ENCODE results near the gene SYNE3. TPM values are rescaled to one million over a fixed set of nuclear protein-coding genes. Genes with fewer than 3 reads are reported as not detected.

The SYNE3 gene
- total RNA-seq, 5 donors from 2014 or later (not counting 1 experiment from before 2014, with no cell fraction given), result 55.6 to 92.3 (median 77.8) TPM

DNA sequence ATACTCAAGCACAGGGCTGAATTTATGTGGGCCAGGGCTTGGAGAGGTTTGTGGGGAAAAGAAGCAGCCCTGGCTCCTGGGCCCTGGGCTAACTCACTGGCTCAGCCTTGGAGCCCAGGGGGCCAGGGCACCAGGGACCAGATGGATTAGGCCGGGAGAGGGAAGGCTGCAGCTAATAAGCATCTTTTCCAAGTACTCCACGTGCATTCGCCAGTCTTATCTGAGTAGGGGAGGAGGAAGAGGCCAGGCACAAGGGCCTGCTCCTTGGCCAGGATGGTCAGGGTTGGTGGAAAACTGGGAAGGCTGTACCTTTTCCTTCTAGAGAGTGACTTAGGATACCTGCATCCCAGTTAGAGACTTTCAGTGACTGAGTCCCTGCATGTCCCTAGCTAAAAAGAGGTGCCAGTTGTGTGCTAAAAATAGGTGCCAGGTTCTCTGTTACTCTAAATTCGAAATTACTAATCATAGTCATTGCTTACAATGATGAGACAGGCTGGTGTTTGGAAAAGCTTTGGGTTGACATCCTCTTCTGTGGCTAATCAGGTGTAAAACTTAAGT is 19.7 kb upstream of the SYNE3 start:
- CTCF ChIA-PET, result interaction anchor here (0.5 to 0.6 kb wide), 3 partner anchors 20 to 109 kb away, joined by 3 to 6 read pairs (median 3); partner anchors contain the start of gene SYNE3 (in 1 of the 2)
- H3K27ac Mint-ChIP-seq, result peak overlapping the region in 1 of 2 donors; percentile 79
- peak overlapping the region; percentile 61 to 92 for H3K4me3 ChIP-seq (ENCODE audit: control insufficient read depth in 1 of 2, extremely low read depth in 1 of 2, low read length in 1 of 2)
- peaks cover 29 to 32% of the 10 kb centered on the region in 2 experiments for H3K4me1 ChIP-seq (ENCODE audit: control insufficient read depth in 1 of 2, extremely low read depth in 1 of 2, insufficient read depth in 2 of 2, low read length in 2 of 2)
- H3K4me3 Mint-ChIP-seq, result peak overlapping the region; percentile 92 to 95 (median 95)
- no peak overlapping the region for H3K27ac ChIP-seq (ENCODE audit: low read length)
- 56% methylated on average over 3 of the region's 4 CpGs for WGBS (ENCODE audit: insufficient coverage)
- no peaks in the 10 kb centered on the region for H3K27me3 Mint-ChIP-seq
- POLR2A ChIA-PET, result interaction anchor here in 1 of 2 donors (0.6 kb wide), 1 partner anchor 73 kb away, joined by 3 read pairs; no protein-coding TSS in a partner anchor
- no peaks in the 10 kb centered on the region for H3K9me3 ChIP-seq
- peaks cover 7% of the 10 kb centered on the region for H3K36me3 Mint-ChIP-seq
- peaks cover 74 to 79% (median 78%) of the 10 kb centered on the region in 3 donors for H3K4me1 Mint-ChIP-seq
- H3K9me3 Mint-ChIP-seq, result no peaks in the 10 kb centered on the region
- peaks cover 0 to 2% of the 10 kb centered on the region in 2 donors for H3K36me3 ChIP-seq (ENCODE audit: control insufficient read depth in 2 of 2, extremely low read depth in 1 of 2, insufficient read depth in 1 of 2, low read length in 1 of 2)
- no peaks in the 10 kb centered on the region for H3K27me3 ChIP-seq (replicated peaks in 1 of 2; ENCODE audit: control insufficient read depth in 2 of 2, extremely low read depth in 1 of 2, insufficient read depth in 2 of 2, low read length in 1 of 2)
- ATAC-seq (replicated peaks in 1 of 4) (no peak), DNase-seq (no peak)

DNA sequence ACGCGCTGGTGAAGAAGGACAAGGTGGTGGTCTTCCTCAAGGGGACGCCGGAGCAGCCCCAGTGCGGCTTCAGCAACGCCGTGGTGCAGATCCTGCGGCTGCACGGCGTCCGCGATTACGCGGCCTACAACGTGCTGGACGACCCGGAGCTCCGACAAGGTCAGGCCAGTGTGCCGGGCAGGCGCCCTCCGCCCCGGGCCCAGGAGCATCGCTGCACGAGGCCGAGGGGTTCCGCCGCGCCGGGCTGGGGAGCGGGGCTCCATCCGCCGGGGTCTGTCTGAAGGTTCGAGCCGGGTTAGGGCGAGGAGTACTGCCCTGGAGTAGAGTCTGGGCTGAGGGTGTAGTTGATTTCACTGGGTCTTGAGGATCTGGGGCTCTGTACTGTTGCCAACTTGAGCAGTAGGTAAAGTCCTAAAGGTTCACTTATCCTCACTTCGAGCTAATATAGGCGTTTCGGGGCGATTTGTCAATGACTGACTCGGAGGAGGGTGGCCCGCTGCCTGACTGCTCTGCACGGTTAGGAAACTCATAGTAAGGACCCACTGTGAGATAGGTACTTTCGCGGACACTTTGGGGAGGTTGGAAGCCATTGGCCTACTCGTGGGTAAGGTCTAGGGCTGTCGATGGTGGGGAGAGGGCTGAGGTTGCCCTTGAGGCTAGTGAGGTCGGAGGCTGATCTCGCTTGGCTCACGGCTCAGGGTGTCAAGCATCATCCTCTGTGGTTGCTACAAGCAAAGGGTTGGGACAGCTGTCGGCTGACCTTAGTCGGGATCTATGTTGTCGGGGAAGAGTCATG is 19.0 kb upstream of the SYNE3 start:
- ChIA-PET CTCF (interaction anchor here (0.6 to 1.1 kb wide), 2 partner anchors 17 to 19 kb away, joined by 3 to 6 read pairs; partner anchors contain the start of gene SYNE3 (in 1 of the 2)), POLR2A (no interaction called here)
- Mint-ChIP-seq H3K36me3 (peaks cover 7% of the 10 kb centered on the region), H3K27ac (peak overlapping the region; percentile 79 to 89), H3K4me3 (peak overlapping the region; percentile 92 to 95 (median 95)), H3K27me3 (no peaks in the 10 kb centered on the region), H3K9me3 (no peaks in the 10 kb centered on the region), H3K4me1 (peaks cover 74 to 78% (median 78%) of the 10 kb centered on the region in 3 donors)
- DNase-seq, result peak in 1 of 35 experiments; percentile 23
- Histone ChIP-seq H3K27me3 (replicated peaks in 1 of 2; ENCODE audit: control insufficient read depth in 2 of 2, extremely low read depth in 1 of 2, insufficient read depth in 2 of 2, low read length in 1 of 2) (no peaks in the 10 kb centered on the region), H3K27ac (ENCODE audit: low read length) (no peak overlapping the region), H3K36me3 (ENCODE audit: control insufficient read depth in 2 of 2, extremely low read depth in 1 of 2, insufficient read depth in 1 of 2, low read length in 1 of 2) (peaks cover 0 to 8% of the 10 kb centered on the region in 2 donors), H3K4me1 (ENCODE audit: control insufficient read depth in 1 of 2, extremely low read depth in 1 of 2, insufficient read depth in 2 of 2, low read length in 2 of 2) (peaks cover 29 to 32% of the 10 kb centered on the region in 2 experiments), H3K4me3 (ENCODE audit: control insufficient read depth in 1 of 2, extremely low read depth in 1 of 2, low read length in 1 of 2) (peak overlapping the region; percentile 61 to 92), H3K9me3 (no peaks in the 10 kb centered on the region)
- ATAC-seq (replicated peaks in 1 of 4), result no peak
- WGBS (ENCODE audit: insufficient coverage), result 2% methylated on average over 52 of the region's 52 CpGs

DNA sequence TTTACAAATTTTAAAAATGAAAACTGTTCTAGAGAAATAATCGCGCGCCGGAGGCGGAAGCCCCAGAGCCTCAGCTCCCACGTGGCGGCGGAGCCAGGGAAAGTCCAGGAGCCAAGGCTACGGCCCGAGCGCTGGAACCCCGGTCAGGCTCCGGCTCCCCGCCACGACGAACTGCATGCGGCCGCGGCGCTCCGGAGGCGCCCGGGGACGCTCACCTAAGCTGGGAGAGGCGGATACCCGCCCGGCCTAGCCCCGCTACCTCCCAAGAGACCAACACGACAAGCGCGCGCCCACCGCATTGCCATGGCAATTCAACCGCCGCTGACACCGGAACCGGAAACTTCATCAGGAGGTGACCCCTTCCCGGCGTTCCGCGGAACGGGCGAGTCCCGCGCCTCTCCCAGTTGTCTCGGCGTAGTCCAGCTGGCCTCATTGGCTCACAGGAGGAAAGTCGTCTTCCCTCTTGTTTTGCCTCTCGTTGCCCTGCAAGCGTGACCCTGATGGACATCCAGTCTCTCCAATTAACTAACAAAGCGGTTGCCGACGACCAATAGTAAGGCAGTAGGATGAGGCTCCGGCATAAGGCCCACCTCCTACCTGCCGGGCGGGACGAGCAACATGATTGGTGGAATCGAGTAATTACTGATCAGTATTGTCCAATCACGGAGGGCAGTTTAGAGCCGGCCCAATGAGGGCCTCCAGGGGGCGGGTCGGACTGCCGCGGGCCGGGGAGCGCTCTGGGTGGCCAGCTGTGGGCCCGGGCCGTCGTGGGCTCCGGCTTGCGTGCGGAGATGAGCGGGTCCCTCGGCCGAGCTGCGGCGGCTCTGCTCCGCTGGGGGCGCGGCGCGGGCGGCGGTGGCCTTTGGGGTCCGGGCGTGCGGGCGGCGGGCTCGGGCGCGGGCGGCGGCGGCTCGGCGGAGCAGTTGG is 18.1 kb upstream of the SYNE3 start, which contains the start of gene GLRX5:
GLRX5 (plus strand) TSS at position 752 of the 927 bp plus-strand sequence; CDS start at position 792, 40 bp downstream.
- Mint-ChIP-seq H3K27me3 (no peaks in the 10 kb centered on the region), H3K4me3 (peak within 1 kb of the TSS; percentile 92 to 95 (median 95)), H3K4me1 (peaks cover 73 to 76% (median 75%) of the 10 kb centered on the region in 3 donors), H3K27ac (peak within 1 kb of the TSS; percentile 95), H3K9me3 (no peaks in the 10 kb centered on the region), H3K36me3 (peaks cover 12% of the 10 kb centered on the region)
- ATAC-seq (replicated peaks in 1 of 4) (peak; percentile 88 to 91 (median 89)), DNase-seq (peak; percentile 94 to 99 (median 97))
- H3K4me3 ChIP-seq (ENCODE audit: control insufficient read depth in 1 of 2, extremely low read depth in 1 of 2, low read length in 1 of 2), result peak within 1 kb of the TSS; percentile 77 to 92
- peaks cover 0 to 9% of the 10 kb centered on the region in 2 donors for H3K36me3 ChIP-seq (ENCODE audit: control insufficient read depth in 2 of 2, extremely low read depth in 1 of 2, insufficient read depth in 1 of 2, low read length in 1 of 2)
- under 1% methylated on average over 94 of the region's 97 CpGs for WGBS (ENCODE audit: insufficient coverage)
- H3K27ac ChIP-seq (ENCODE audit: low read length), result peak within 1 kb of the TSS; percentile 80
- CTCF ChIA-PET, result interaction anchor here in 1 of 2 donors (0.7 to 3.0 kb wide), 4 partner anchors 10 to 92 kb away, joined by 3 to 13 read pairs (median 5); no protein-coding TSS in a partner anchor
- peaks cover 29 to 32% of the 10 kb centered on the region in 2 experiments for H3K4me1 ChIP-seq (ENCODE audit: control insufficient read depth in 1 of 2, extremely low read depth in 1 of 2, insufficient read depth in 2 of 2, low read length in 2 of 2)
- no peaks in the 10 kb centered on the region for H3K27me3 ChIP-seq (replicated peaks in 1 of 2; ENCODE audit: control insufficient read depth in 2 of 2, extremely low read depth in 1 of 2, insufficient read depth in 2 of 2, low read length in 1 of 2)
- POLR2A ChIA-PET, result interaction anchor here (1.0 to 1.2 kb wide), 2 partner anchors 11 to 18 kb away, joined by 3 read pairs; partner anchors contain the start of gene SYNE3 (in 1 of the 2)
- H3K9me3 ChIP-seq, result no peaks in the 10 kb centered on the region

DNA sequence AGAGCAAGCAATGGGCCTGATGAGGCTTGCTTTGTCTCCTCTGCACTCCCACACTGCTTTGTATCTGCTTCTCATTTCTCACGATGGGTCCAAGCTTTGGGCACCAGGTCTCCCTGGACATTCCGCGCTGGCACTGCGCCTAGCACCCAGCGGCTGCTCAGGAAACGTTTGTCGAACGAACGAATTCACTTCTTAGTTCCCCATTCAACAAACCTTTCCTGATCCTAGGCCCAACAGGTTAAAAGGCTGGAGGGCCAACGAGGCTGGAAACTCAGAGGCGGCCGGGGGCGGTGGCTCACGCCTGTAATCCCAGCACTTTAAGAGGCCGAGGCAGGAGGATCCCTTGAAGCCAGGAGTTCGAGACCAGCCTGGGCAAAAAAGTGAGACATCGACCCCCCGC is 17.4 kb upstream of the SYNE3 start:
- CTCF ChIA-PET, result interaction anchor here (0.7 to 3.0 kb wide), 5 partner anchors 9 to 94 kb away, joined by 3 to 13 read pairs (median 4); no protein-coding TSS in a partner anchor
- H3K27ac Mint-ChIP-seq, result peak overlapping the region; percentile 86 to 95
- Histone ChIP-seq H3K4me3 (ENCODE audit: control insufficient read depth in 1 of 2, extremely low read depth in 1 of 2, low read length in 1 of 2) (peak overlapping the region; percentile 77 to 92), H3K4me1 (ENCODE audit: control insufficient read depth in 1 of 2, extremely low read depth in 1 of 2, insufficient read depth in 2 of 2, low read length in 2 of 2) (peaks cover 29 to 32% of the 10 kb centered on the region in 2 experiments), H3K27ac (ENCODE audit: low read length) (peak overlapping the region; percentile 80), H3K36me3 (ENCODE audit: control insufficient read depth in 2 of 2, extremely low read depth in 1 of 2, insufficient read depth in 1 of 2, low read length in 1 of 2) (peaks cover 0 to 13% of the 10 kb centered on the region in 2 donors), H3K9me3 (no peaks in the 10 kb centered on the region), H3K27me3 (replicated peaks in 1 of 2; ENCODE audit: control insufficient read depth in 2 of 2, extremely low read depth in 1 of 2, insufficient read depth in 2 of 2, low read length in 1 of 2) (no peaks in the 10 kb centered on the region)
- H3K27me3 Mint-ChIP-seq, result no peaks in the 10 kb centered on the region
- peak overlapping the region; percentile 92 to 95 (median 95) for H3K4me3 Mint-ChIP-seq
- DNase-seq, result peak in 1 of 35 experiments; percentile 29
- peaks cover 67 to 71% (median 70%) of the 10 kb centered on the region in 3 donors for H3K4me1 Mint-ChIP-seq
- POLR2A ChIA-PET, result interaction anchor here (1.0 to 1.2 kb wide), 2 partner anchors 10 to 17 kb away, joined by 3 read pairs; partner anchors contain the start of gene SYNE3 (in 1 of the 2)
- no peak for ATAC-seq (replicated peaks in 1 of 4)
- no peaks in the 10 kb centered on the region for H3K9me3 Mint-ChIP-seq
- under 1% methylated on average over 16 of the region's 18 CpGs for WGBS (ENCODE audit: insufficient coverage)
- H3K36me3 Mint-ChIP-seq, result peaks cover 12% of the 10 kb centered on the region

DNA sequence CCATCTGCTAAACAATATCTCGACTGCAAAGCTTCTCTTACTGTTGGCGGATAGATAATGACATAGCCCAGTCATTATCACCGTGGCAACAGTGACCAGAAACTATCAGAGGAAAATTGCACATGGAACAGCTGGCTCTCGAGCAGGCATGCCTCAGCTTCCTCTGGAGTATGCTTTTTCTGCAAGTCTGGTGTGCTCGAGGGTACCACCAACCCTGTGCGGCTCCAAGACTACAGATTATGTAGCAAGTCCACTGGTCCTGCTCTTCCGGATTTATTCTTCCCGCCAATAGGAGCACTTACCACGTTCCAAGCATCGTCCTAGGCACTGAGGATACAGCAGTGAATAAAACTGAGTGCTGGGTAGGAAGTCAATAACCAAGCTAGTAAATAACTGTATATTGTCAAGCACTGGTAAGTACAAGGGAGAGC is 17.0 kb upstream of the SYNE3 start:
- ChIA-PET CTCF (interaction anchor here (0.9 to 3.0 kb wide), 4 partner anchors 9 to 94 kb away, joined by 3 to 13 read pairs (median 4); no protein-coding TSS in a partner anchor), POLR2A (interaction anchor here in 1 of 2 donors (1.2 kb wide), 1 partner anchor 10 kb away, joined by 3 read pairs; no protein-coding TSS in a partner anchor)
- WGBS (ENCODE audit: insufficient coverage), result 0% methylated on average over 5 of the region's 10 CpGs
- Mint-ChIP-seq H3K4me3 (peak overlapping the region; percentile 92 to 95 (median 95)), H3K9me3 (no peaks in the 10 kb centered on the region), H3K36me3 (peaks cover 12% of the 10 kb centered on the region), H3K27me3 (no peaks in the 10 kb centered on the region), H3K4me1 (peaks cover 63 to 68% (median 68%) of the 10 kb centered on the region in 3 donors), H3K27ac (peak overlapping the region; percentile 86 to 95)
- DNase-seq, result no peak
- no peaks in the 10 kb centered on the region for H3K9me3 ChIP-seq
- no peak for ATAC-seq (replicated peaks in 1 of 4)
- peaks cover 0 to 13% of the 10 kb centered on the region in 2 donors for H3K36me3 ChIP-seq (ENCODE audit: control insufficient read depth in 2 of 2, extremely low read depth in 1 of 2, insufficient read depth in 1 of 2, low read length in 1 of 2)
- peak overlapping the region; percentile 80 for H3K27ac ChIP-seq (ENCODE audit: low read length)
- peak overlapping the region; percentile 77 to 92 for H3K4me3 ChIP-seq (ENCODE audit: control insufficient read depth in 1 of 2, extremely low read depth in 1 of 2, low read length in 1 of 2)
- peaks cover 29 to 32% of the 10 kb centered on the region in 2 experiments for H3K4me1 ChIP-seq (ENCODE audit: control insufficient read depth in 1 of 2, extremely low read depth in 1 of 2, insufficient read depth in 2 of 2, low read length in 2 of 2)
- H3K27me3 ChIP-seq (replicated peaks in 1 of 2; ENCODE audit: control insufficient read depth in 2 of 2, extremely low read depth in 1 of 2, insufficient read depth in 2 of 2, low read length in 1 of 2), result no peaks in the 10 kb centered on the region
